Inferior parietal cortex (tissue), 1 donor: ENCODE measurements around the gene SCUBE1.

ENCODE experiments used
- DNase-seq: peaks from one replicate; pipeline ENCODE4 v3.0.0-alpha.2; 2016; ENCODE audit errors: extremely low spot score

SCUBE1 gene

DNA sequence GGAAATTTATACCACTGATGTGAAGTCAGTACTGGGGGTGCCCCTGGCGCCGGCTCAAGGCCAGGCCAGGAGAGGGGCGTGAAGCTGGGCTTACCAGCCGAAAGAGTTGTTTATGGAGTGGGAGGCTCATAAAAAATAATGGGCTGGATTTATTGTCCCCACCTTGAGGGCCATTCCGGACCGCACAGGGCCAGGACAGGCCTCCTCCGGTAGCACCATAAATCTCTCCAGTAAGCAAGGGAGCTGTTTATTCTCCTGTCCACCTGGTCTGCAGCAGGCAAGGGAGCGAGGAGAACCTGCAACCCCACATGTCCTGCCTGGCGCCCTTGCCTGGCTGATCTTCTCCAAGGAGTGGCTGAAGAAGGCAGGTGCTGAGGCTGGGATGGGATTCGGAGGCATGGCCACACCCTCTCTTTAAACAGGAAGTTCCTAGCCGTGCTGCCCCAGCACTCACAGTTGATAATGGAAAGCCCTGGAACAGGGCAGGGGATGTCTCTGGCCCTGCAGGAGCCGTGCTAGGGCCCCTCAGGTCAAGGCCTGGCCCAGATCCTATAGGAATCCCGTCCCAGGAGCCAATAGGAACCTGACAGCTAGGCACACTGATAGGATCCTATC lies 65.1 kb downstream of the SCUBE1 start:
- no peak for DNase-seq

DNA sequence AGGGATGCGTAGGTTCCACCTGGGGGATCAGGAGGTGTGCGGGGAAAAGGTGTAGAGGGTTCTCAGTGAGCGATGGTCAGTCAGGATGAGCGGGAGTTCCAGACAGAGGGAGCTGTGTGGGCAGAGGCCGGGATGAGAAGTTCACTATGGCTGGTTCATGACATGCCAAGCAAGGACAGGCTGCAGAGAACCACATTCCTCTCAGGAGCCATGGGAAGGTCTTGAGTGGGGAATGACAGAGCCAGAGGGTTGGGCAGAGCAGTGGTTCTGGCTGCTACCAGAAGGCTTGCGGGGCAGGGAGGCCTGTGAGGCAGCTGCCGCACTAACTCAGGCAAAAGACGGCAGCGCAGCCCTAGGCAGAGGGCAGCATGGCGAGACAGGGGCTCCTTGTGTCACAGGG lies 66.1 kb downstream of the SCUBE1 start:
- no peak for DNase-seq

DNA sequence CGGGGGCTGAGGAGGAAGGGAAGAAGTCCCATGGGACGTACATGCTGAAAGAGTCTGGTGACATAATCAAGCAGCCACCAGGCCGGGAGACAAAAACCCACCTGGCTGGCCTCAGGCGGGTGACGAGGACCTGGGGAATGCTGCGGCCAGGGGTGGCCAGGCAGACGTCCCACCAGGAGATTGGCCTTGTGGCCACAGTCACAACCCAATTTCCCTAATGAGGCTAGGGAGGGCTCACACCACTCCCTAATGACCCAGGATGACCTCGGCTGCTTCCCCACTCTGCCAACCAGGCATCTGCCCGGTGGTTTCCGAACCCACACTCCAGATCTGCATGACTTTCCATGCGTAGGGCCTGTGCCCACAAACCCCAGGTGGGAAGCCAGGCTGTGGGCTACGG lies 66.9 kb downstream of the SCUBE1 start:
- DNase-seq = no peak

DNA sequence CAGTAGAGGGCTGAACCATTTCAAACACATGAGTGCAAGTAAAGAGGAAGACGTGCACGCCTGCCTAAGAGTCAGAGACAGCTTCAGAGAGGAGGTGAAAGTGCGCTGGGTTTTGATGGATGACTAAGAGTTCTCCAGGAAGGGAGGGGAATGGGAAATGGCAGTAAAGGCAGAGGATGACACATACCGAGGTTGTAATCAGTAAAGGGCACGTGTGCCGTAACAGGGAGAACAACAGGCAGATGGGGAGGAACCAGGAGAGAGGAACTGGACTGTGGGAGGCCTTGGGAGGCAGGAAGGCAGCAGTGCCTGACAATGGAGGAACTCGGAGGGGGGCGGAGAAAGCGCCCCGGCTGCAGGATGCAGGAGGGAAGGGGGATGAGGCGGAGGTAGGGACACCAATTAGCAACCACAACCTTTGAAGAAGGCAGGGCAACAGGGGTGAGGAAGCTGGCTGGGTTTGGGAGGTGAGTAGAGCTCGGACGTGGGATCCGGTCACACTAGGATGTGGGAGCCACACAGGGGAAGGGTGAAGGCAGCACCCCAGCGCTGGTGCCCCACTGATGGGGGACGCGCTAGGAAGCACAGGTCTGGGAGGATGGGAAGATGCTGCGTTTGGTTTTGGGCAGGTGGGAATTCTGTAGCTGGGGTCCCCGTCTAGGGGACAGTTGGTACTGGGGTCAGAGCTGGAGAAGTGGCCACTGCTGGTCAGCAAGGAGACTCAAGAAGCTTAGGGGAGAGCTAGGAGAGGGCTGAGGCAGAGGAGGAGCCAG lies 67.4 kb downstream of the SCUBE1 start:
- no peak for DNase-seq

DNA sequence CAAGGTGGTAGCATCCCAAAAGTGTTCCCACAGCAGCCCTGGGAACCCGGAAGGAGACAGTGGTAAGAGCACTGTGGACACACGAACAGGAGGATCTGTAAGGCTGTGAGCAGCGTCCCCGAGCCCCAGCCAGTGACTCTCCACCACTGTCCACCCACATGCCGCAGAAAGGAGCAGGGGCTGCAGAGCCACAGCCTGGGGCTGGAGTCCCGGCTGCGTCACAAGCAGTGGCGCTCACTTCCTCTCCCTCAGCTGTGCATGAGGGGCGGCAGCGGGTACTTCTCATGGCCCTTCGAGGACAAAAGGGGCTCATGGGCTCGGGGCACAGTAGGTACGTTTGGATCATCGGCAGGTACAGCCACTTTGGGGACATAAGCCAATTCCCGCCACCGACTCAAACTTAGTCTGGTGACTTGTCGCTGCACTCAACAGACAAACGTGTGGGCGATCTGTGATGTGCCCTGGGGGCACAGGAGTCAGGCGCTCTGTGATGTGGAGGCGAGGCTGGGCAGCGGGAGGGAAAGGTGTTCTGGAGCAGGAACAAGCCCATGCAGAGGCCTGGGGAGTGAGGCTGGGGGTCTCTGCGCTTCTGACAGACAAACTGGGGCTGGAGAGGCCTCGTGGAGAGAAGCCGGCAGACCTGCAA lies 68.5 kb downstream of the SCUBE1 start:
- no peak for DNase-seq

DNA sequence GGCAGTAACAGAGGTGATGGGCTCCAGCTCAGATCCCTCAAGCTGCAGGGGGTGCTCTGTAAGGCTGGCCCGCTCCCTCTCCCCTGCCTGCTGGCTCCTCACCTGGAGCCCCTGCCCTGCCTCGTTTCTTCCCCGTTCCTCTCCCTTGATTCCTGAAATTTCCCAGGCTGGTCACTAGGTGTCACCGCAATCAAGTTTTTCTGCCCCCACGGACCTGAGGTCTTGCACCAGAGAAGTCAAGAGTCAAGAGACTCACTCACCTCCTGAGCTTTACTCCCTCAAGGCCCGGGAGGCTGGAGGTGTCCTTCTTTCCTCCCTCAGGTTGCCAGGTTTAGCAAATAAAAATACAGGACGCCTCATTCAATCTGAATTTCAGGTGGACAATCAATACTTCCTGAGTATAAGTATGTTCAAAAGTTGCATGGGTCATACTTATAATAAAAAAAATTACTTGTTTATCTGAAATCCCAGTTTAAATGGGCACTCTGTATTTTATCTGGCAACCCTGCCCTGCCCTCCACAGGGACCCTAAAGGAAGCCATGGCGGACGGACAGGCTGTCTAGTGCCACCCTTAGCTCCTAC lies 69.2 kb downstream of the SCUBE1 start:
- DNase-seq = peak; percentile 62

DNA sequence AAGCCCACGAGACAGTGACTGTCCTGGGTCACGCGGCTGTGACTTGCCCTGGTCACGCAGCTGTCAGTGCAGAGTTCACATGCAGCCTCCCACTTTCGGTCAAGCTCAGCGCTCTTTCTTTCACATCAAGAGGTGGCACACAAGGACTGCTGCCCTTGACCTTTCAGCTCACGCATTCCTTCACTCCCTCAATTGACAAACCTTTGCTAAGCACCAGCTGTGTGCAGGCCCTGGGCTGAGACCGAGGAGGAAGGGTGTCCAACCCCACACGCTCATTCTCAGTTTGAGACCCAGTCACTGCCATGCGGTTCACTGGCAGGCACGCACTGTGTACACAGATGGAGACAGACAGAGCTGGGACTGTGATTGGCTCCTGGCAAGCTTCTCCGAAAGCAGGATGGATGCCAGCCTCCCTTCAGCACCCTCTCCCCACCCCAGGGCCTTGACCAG lies 70.3 kb downstream of the SCUBE1 start:
- no peak for DNase-seq

DNA sequence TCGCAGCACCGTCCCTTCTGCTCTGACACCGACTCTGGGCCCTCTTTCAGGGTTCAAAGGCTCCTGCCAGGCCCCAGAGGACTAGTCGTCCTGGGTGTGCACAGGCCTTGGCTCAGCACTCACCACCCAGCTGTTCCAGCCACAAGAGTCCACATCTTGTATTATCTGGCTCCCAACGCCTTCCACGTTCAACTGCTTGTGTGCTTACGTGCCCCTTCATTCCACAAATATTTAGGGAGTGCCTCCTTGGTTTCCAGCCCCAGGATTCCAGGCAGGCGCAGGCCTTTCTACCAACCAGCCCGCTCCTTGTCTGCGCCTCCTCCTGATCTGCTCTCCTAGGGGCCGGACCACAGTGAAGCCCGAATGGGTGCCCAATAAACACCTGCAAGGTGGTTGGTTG lies 70.9 kb downstream of the SCUBE1 start:
- DNase-seq = no peak

DNA sequence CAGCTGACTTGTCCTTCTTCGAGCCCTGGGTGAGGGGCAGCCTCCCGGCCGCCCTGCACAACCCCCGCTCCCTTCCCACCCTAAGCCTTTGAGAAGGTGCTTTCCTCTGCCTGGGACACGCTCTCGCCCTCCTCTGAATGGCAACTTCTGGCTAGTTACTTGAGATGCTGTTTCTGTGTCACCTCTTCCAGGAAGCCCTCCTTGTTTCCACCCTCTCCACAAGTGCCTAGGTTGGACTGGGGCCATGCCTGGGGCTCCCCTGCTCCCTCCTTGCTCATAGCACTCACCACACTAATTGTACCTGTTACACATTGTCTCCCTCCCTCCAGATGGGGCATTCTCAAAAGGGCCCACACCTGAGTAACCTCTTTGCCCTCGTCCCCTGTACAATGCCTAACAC lies 72.2 kb downstream of the SCUBE1 start:
- no peak for DNase-seq

DNA sequence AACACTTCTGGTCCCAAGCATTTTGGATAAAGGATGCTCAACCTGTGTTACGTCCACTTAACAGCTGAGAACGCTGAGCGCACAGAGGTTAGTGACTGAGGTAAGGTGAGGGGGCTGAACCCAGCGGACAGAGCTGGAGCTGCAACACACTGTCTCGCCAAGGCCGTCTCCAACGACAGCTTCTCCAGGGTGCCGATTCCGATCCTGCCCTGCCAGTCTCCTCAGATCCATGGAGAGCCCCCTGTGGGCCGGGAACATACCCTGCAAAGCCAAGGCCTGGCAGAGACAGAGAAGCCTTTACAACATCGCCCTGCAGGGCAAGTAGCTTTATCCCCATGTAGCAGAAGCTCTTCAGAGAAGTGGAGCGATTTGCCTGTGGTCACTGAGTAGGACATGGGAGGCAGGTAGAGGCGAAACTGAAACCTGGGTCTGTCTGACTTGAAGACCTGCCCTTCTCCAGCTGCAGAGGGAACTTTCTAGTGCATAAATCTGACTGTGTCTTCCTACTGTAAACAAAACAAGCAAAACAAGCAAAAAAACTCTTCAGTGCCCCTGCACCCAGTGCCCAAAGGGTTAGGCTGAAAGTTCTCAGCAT lies 72.8 kb downstream of the SCUBE1 start:
- no peak for DNase-seq

DNA sequence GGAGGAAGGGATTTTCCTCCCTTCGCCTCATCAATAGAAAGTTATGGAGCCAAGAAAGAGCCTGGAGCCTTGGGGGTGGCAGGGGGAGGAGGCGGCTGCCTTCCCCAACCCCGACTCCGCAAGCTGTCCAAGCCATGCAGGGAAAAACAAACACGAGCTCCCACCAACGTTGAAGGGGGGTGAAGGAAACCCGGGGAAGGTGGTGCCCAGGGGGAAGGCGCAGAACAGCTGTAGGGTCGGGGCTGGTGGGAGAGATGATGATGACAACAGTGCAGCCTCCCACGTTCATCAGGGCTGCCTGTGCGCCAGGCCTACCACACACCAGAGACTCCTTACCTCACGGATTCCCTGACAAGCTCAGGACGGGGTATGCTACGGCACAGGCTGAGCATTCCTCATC lies 73.5 kb downstream of the SCUBE1 start:
- no peak for DNase-seq

DNA sequence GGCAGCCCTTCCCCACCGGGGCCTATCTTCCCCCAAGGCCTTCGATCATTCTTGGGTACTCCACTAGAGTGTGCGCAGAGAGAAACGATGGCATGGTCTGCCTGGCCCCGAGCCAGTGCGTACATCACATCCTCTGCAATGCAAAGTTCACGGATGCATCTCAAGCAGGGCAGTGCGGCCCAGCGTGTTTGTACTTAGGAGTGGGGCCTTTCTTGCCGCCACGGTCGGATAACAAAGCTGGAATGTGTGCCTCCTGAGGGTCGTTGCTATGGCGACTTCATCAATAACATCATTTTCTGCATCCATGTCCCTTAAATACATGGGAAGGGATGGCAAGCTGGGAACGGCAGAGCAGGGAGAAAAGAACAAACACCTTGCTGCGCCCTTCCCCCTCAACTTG lies 73.9 kb downstream of the SCUBE1 start:
- no peak for DNase-seq

DNA sequence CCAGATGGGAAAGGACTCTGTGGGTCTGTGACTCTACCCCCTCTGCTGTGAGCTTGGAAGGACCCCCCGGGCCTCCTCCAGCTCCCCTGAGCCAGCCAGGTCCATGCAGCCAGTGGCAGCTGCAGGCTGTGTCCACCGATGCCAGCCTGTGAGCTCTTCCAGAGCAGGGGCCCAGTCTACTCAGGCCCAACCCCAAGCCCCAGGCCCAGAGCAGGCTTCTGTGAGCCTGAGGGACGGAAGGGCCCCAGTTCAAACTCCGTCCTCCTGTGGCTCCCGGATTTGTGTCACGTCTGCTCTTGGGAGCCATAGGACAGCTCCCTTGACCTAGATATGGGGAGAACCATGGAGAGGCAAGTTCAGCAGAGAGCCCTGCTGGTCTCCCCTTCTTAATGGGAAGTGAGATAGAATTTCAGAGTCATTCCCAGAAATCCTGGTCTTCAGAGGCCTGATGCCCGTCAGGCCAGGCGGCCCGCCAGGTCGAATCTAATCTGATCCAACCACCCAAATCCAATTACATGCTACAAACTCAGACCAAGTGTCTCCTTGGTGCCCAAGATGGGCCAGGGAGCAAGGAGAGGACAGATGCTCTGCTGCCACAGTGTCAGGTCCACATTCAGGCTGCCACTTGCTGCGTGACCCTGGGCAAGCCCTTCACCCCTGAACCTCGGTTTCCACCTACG lies 75.1 kb downstream of the SCUBE1 start:
- no peak for DNase-seq

DNA sequence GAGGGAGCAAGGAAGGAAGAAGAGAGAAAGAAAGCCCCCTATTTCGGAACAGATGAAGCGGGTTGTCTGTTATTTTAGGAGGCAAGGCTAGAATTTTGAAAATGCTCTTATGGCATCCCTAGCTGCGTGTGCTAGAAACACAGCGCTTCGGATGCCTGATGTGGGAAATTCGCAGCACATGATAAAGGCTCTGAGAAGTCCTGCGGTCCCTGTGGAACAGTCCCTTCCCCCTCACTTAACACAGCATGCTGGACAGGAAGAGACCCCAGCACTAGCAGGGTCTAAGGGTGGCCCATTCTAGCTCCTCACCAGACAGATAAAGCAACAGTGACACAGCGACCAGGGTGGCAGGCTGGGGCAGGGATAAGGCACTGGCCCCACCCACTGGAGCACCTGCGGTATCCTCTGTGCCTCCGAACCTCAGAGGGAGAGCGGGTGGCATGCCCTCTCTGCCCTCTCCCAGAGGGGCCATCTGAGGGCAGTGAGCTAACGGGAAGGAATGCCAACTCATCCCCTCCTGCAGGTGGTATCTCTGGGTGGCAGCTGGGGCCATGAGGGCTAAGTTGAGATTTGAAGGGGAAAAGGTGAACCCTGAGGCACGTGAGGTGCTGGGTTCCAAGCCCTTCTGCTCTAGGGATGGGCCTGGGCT lies 75.7 kb downstream of the SCUBE1 start:
- DNase-seq = no peak

DNA sequence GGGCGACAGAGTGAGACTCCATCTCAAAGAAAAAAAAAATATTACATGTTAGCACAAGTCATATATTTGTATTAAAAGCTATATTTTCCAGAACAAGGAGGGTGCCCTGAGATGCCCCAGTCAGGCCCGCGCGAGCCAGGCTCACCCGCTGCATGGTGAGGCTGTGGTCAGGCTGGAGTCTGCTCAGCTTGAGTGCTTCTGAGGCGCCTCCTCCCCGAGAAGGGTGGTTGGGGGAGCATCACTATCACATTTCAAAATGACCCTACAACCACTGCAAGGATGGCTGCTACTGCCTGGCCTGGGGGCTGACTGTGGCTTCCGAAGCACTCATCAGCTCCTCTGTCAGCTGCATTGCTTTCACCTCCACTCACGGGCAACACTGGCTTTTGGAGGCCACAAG lies 77.1 kb downstream of the SCUBE1 start:
- no peak for DNase-seq

DNA sequence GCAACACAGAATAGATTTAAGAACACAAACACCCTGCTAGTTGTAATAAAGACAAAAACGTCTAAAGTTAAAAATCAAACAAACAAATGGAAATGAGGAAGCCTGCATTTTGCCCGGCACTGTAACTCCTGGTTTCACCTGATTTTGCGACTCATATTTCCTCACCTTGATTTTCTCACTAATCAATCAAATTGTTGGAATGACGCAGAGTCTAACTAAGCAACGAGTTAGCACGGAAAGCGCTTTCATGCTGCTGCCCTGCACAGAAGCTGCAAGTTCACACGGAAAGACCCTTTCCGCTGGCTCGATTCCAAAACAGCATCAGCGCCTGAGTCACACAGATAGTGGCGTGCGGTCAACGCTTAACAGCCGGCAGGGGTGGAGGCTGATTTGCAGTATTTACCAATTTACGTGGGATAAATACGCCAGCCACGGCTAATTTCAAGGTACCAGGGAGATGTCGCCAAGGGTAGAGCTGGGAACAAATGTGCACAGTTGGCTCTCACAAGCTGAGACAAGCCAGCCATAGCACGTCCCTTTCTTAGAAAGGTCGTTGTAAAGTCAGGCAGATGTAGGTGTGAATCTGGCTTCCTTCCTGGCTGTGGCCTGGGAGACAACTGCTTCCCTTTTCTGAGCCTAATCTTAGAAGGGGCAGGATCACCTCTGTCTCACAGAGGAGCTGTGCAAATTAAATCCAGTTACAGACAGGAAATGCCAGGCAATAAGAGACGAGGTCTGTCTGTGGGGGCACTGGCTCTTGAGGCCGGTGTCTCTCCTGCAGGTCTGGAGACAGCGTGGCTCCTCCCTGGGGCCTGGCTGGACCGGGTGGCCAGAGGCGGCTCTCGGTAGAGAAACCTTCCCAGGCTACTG lies 79.3 kb downstream of the SCUBE1 start:
- DNase-seq = no peak

DNA sequence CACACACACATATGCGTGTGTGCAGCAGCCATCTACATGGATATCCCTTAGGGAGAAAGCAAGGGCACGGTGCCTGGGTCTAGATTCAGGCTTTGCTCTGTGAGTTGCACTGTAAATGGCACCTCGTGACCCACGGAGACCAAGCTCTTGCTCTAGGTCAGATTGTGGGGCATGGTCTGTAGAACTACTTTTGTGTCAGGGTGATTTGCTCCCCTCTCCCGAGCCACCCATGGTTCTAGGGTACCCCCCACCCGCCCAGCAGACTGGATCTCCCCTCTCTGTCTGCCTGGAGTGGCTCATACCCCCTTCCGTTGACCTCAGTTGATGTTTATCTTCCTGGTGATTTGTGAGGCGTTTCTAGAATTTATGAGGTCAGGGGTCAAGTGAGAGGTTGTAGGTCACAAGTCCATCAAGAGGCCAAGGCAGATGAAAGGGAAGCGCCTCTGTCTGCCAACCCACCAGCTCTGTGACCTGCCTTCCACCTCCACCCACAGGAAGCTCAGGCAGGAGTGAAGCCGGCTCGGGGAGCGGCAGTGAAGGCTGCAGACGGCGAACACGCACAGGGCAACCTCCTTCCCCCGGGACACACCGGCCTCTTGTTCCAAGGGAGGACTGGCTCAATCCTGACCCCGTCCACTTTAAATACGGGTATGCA lies 80.1 kb downstream of the SCUBE1 start:
- no peak for DNase-seq

DNA sequence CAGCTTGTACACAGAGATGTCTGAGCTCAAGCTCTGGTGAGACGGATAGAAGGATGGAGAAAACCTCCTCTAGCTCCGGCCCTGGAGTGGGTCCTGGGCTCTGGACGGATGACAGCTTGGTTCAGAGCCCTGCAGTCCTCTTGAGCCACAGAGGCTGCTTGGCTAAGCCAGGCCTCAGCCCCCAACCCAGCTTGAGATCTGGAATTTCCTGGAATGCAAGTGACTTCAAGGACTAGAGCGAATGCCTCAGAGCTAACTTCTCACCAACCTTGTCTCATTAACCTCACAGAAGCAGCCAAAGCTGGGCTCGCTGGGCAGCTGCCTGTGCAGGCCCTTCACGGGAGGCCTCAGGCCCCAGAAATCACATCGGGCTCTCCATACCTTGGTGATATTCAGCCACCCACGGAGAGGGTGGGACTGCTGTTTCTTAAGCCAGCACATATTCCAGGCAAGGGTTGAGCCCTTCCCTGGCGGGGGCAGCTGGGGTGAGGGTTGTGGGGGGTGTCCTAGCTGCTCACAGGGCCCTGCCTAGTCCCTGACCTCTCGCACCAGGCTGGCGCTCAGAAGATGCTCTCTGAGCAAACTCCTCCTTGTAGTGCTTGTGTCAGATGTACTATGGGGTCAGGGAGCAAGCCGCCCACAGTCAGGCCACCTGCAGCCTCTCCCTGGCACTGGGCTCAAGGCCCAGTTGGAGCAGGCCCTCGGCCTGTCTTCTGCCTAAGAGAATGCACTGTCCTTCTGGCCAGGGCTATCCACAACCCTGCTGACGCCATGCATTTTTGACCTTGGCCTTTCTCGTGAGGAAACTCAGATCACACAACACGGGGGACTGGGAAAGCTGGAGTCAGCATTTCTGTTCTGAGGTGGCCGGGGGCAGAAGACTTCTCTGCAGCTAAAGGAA lies 82.6 kb downstream of the SCUBE1 start:
- no peak for DNase-seq

DNA sequence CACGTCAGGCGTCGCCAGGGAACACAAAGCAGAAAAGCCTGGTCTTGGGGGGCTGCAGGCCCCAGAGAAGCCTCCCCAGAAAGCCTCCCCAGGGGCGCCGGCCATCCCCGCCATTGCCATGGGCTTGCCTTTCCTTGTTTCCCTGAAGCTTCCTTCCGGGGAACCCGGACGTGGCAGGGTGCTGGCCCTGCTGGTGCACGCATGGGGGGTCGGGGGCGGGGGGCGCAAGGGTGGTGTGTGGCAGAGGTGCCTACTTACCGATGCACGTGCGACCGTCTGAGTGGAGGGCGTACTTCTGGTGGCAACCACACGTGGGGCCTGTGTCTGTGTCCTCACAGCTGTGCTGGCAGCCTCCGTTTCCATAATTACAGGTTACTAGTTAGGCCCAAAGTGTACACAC lies 85.2 kb downstream of the SCUBE1 start:
- no peak for DNase-seq
